Ovary (tissue), 3 donors: ENCODE results near the gene ADCY5.

Experiments used
- CTCF ChIP-seq, 3 donors: fragments of 450-650 bp in 2 of 3; fragments of 200-600 bp in 1 of 3; IDR thresholded peaks; one replicate each; pipeline versions ENCODE4 v1.5.1 to v1.8.0; 2016 to 2022; ENCODE audit warnings: antibody characterized with exemption in 3 of 3, mild to moderate bottlenecking in 1 of 3
- EP300 ChIP-seq: sonication (generic); formaldehyde crosslinking; IDR thresholded peaks from one replicate; pipeline ENCODE4 v1.6.1; 2017; ENCODE audit warnings: antibody characterized with exemption
- POLR2A ChIP-seq: fragments of 450-650 bp; IDR thresholded peaks from one replicate; pipeline ENCODE4 v1.6.1; 2017; ENCODE audit warnings: antibody characterized with exemption, mild to moderate bottlenecking, moderate library complexity
- donor health status: DM: no; HTN: no; CAD: no.

GRCh38 chr3:123286308-123287023 lies 162.4 kb downstream of the ADCY5 start:
- TF ChIP-seq POLR2A (no peak), CTCF (IDR thresholded peaks at IDR 0.05) (peak in 1 of 3 donors; percentile 12), EP300 (no peak)
